Measurements from ENCODE around the gene MAF.

DNA sequence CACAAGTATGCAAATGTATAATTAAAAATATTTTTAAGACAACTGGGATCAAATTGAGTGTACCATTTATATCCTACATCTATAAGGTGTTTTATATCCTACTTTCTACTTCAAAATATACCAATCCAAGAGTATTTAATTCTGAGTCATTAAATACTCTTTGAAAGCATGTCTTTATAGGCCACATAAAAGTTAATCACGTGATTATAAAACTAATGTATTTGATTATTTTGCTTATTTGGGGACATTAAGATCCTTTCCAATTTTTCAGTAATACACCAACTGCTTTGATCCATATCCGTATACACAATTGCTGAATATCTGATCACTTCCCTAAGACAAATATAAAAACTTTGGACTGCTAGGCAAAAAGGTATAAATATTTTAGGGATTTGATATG lies 26.6 kb upstream of the MAF start:
- TF ChIP-seq, protein P1, sequence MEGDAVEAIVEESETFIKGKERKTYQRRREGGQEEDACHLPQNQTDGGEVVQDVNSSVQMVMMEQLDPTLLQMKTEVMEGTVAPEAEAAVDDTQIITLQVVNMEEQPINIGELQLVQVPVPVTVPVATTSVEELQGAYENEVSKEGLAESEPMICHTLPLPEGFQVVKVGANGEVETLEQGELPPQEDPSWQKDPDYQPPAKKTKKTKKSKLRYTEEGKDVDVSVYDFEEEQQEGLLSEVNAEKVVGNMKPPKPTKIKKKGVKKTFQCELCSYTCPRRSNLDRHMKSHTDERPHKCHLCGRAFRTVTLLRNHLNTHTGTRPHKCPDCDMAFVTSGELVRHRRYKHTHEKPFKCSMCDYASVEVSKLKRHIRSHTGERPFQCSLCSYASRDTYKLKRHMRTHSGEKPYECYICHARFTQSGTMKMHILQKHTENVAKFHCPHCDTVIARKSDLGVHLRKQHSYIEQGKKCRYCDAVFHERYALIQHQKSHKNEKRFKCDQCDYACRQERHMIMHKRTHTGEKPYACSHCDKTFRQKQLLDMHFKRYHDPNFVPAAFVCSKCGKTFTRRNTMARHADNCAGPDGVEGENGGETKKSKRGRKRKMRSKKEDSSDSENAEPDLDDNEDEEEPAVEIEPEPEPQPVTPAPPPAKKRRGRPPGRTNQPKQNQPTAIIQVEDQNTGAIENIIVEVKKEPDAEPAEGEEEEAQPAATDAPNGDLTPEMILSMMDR (conservative IDR thresholded peaks at IDR 0.05; ENCODE audit: low read depth, low read length), result no peak
- no peak for TF ChIP-seq POLR2A (IDR thresholded peaks at IDR 0.05; ENCODE audit: low read depth, low read length)
- no peak for TF ChIP-seq RAD21 (IDR thresholded peaks at IDR 0.05; ENCODE audit: low read length)
- TF ChIP-seq, protein P2, sequence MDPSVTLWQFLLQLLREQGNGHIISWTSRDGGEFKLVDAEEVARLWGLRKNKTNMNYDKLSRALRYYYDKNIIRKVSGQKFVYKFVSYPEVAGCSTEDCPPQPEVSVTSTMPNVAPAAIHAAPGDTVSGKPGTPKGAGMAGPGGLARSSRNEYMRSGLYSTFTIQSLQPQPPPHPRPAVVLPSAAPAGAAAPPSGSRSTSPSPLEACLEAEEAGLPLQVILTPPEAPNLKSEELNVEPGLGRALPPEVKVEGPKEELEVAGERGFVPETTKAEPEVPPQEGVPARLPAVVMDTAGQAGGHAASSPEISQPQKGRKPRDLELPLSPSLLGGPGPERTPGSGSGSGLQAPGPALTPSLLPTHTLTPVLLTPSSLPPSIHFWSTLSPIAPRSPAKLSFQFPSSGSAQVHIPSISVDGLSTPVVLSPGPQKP (IDR thresholded peaks at IDR 0.05; ENCODE audit: borderline replicate concordance, low read depth, low read length), result no peak
- no peak for TF ChIP-seq NFE2L2 (IDR thresholded peaks at IDR 0.05; ENCODE audit: low read depth, low read length)
- no peak for TF ChIP-seq CEBPB (IDR thresholded peaks at IDR 0.05; ENCODE audit: low read depth, low read length)
- TF ChIP-seq CHD1 (IDR thresholded peaks at IDR 0.05; ENCODE audit: low read depth, low read length), result no peak
- TF ChIP-seq RFX5 (IDR thresholded peaks at IDR 0.05; ENCODE audit: low read depth, low read length), result no peak
- TF ChIP-seq, protein P3, sequence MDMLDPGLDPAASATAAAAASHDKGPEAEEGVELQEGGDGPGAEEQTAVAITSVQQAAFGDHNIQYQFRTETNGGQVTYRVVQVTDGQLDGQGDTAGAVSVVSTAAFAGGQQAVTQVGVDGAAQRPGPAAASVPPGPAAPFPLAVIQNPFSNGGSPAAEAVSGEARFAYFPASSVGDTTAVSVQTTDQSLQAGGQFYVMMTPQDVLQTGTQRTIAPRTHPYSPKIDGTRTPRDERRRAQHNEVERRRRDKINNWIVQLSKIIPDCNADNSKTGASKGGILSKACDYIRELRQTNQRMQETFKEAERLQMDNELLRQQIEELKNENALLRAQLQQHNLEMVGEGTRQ (IDR thresholded peaks at IDR 0.05; ENCODE audit: low read depth, low read length), result no peak

All from IMR-90 (cell line).